Chondrocyte (in vitro differentiated cells): ENCODE results near the gene GARNL3. TPM values are rescaled to one million over a fixed set of nuclear protein-coding genes. Genes with fewer than 3 reads are reported as not detected.

ENCODE experiments used
- DNase-seq: peaks from one replicate; pipeline ENCODE4 v3.0.0; 2021; ENCODE audit warnings: mixed read lengths, low spot score
- H3K27ac Mint-ChIP-seq: one replicate; pipeline ENCODE4 v1.8.0; 2021; ENCODE audit warnings: mild to moderate bottlenecking, moderate library complexity, mixed read lengths; ENCODE audit not compliant: unreplicated experiment
- H3K27me3 Mint-ChIP-seq: 2 replicates; pipeline ENCODE4 v1.8.0; 2021; ENCODE audit warnings: low read depth, mixed read lengths
- H3K36me3 Mint-ChIP-seq: 2 replicates; pipeline ENCODE4 v1.8.0; 2021; ENCODE audit warnings: low read depth, mixed read lengths
- H3K4me1 Mint-ChIP-seq: 2 replicates; pipeline ENCODE4 v1.8.0; 2021; ENCODE audit warnings: low read depth, mild to moderate bottlenecking, mixed read lengths
- H3K4me3 Mint-ChIP-seq: one replicate; pipeline ENCODE4 v1.8.0; 2021; ENCODE audit warnings: mild to moderate bottlenecking, moderate library complexity, mixed read lengths; ENCODE audit not compliant: unreplicated experiment
- H3K9me3 Mint-ChIP-seq: 2 replicates; pipeline ENCODE4 v1.8.0; 2021; ENCODE audit warnings: low read depth, mixed read lengths
- total RNA-seq: library from RNA; stranded (reverse); gene quantifications from 3 replicates; pipeline ENCODE4 v1.2.1, GENCODE V29; 2021
- TF ChIP-seq, protein P1 (sequence below): fragments of 200-600 bp; sonication (generic); IDR thresholded peaks from 2 replicates; pipeline ENCODE4 v1.5.0; 2021; ENCODE audit warnings: antibody characterized with exemption, mild to moderate bottlenecking, moderate library complexity

GARNL3 gene
- total RNA-seq, 1 donor from 2014 or later, result 8.9 TPM

DNA sequence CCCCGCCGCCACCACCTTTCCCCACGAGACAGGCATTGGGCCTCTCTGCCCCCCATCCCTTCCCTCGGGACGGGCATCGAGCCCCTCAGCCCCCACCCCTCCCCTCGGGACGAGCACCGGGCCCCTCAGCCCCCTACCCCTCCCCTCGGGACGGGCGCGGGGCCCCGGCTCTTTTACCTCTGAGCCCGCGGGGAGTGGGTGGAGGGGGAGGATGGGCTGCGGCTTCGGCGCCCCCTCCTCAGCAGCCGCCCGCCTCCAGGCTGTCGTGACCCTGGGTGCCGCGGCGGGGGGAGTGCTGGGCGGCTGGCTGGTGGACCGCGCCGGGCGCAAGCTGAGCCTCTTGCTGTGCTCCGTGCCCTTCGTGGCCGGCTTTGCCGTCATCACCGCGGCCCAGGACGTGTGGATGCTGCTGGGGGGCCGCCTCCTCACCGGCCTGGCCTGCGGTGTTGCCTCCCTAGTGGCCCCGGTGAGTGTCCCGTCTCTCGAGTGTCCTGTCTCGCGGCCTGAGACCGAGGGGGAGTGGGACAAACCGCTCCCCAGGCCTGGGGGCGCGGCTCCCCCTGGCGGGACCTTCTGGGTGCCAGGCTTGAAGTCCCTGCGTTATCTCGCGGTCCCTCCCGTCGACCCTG lies 133.2 kb downstream of the GARNL3 start:
- DNase-seq, result peak; percentile 88
- Mint-ChIP-seq H3K27ac (peak overlapping the region; percentile 45), H3K4me3 (peak overlapping the region; percentile 72), H3K27me3 (no peaks in the 10 kb centered on the region), H3K9me3 (no peaks in the 10 kb centered on the region), H3K36me3 (no peaks in the 10 kb centered on the region), H3K4me1 (peaks cover 13% of the 10 kb centered on the region)
- TF ChIP-seq, protein P1, sequence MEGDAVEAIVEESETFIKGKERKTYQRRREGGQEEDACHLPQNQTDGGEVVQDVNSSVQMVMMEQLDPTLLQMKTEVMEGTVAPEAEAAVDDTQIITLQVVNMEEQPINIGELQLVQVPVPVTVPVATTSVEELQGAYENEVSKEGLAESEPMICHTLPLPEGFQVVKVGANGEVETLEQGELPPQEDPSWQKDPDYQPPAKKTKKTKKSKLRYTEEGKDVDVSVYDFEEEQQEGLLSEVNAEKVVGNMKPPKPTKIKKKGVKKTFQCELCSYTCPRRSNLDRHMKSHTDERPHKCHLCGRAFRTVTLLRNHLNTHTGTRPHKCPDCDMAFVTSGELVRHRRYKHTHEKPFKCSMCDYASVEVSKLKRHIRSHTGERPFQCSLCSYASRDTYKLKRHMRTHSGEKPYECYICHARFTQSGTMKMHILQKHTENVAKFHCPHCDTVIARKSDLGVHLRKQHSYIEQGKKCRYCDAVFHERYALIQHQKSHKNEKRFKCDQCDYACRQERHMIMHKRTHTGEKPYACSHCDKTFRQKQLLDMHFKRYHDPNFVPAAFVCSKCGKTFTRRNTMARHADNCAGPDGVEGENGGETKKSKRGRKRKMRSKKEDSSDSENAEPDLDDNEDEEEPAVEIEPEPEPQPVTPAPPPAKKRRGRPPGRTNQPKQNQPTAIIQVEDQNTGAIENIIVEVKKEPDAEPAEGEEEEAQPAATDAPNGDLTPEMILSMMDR, result peak; percentile 83

DNA sequence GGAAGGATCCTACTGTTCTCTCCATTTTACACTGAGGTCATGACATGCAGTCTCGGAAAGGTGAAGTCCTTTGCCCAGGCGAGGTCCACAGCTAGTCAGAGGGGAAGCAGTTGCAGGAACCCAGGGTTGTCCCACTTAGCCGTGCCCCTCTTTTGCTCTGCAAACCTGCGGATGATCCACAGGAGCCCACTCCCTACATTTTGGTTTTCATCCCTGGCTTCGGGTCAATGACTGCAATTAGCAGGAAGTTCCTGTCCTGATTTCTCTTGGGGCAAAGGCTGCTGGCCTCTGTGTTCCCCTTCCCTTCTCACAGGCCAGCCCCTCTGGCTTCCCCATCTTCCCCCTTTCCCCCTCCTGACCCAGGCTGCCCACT lies 133.7 kb downstream of the GARNL3 start:
- TF ChIP-seq, protein P1, result peak; percentile 39
- H3K27ac Mint-ChIP-seq, result peak overlapping the region; percentile 45

DNA sequence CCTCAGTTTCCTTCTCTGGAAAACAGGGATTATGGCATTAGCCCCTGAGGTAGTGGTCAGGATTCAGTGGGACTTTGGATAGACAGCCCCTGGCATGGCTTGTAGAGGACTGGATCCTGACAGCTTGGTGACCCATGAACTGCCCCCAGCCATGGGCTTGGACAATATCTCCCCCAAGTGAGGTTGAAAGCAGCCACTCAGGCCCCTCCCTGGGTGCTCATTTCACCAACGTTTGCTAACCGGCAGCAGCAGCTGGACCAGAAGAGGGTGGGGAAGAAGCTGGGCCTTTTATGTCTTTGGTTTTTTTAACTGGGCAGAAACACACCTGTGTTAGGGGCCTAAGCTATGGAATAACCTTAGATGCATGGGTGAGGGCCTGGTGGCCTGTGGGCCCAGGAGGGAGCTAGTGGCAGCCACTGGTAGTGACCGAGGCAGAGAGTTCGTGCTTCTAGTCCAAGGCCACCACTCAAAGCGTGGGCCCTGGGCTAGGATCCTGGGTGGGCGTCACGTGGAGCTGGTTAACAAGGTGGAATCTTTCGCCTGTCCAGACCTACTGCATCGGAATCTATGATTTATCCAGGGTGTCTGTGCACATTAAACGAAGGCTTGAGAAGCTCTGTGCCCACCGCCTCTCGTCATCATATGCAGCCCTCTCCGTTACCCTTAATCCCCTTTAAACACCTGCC lies 134.3 kb downstream of the GARNL3 start:
- TF ChIP-seq, protein P1, result no peak
- Mint-ChIP-seq H3K4me1 (peaks cover 13% of the 10 kb centered on the region), H3K36me3 (no peaks in the 10 kb centered on the region), H3K9me3 (no peaks in the 10 kb centered on the region), H3K27me3 (no peaks in the 10 kb centered on the region), H3K4me3 (peak overlapping the region; percentile 72), H3K27ac (no peak overlapping the region)
- DNase-seq, result no peak

More for the DNA sequence above, 133.7 kb downstream of the GARNL3 start:
- peak overlapping the region; percentile 72 for H3K4me3 Mint-ChIP-seq
- DNase-seq, result no peak
- H3K4me1 Mint-ChIP-seq, result peaks cover 13% of the 10 kb centered on the region
- no peaks in the 10 kb centered on the region for H3K27me3 Mint-ChIP-seq
- H3K9me3 Mint-ChIP-seq, result no peaks in the 10 kb centered on the region
- no peaks in the 10 kb centered on the region for H3K36me3 Mint-ChIP-seq

DNA sequence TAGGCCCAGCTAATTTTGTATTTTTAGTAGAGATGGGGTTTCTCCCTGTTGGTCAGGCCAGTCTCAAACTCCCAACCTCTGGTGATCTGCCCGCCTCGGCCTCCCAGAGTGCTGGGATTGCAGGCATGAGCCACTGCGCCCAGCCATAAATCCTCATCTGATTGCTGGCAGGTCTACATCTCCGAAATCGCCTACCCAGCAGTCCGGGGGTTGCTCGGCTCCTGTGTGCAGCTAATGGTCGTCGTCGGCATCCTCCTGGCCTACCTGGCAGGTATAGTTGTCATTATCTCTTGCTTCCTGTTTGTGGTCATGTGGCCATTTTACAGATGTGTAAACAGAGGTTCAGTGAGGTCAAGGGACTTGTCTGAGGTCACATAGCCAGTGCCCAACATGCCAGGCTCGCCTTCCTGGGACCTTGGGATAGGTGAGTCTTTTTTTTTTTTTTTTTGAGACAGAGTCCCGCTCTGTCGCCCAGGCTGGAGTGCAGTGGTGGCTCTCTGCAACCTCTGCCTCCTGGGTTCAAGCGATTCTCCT lies 135.2 kb downstream of the GARNL3 start:
- no peak overlapping the region for H3K27ac Mint-ChIP-seq
- TF ChIP-seq, protein P1, result no peak
- no peaks in the 10 kb centered on the region for H3K36me3 Mint-ChIP-seq
- H3K4me3 Mint-ChIP-seq, result no peak overlapping the region
- H3K27me3 Mint-ChIP-seq, result no peaks in the 10 kb centered on the region
- DNase-seq, result peak; percentile 74
- peaks cover 13% of the 10 kb centered on the region for H3K4me1 Mint-ChIP-seq
- no peaks in the 10 kb centered on the region for H3K9me3 Mint-ChIP-seq

DNA sequence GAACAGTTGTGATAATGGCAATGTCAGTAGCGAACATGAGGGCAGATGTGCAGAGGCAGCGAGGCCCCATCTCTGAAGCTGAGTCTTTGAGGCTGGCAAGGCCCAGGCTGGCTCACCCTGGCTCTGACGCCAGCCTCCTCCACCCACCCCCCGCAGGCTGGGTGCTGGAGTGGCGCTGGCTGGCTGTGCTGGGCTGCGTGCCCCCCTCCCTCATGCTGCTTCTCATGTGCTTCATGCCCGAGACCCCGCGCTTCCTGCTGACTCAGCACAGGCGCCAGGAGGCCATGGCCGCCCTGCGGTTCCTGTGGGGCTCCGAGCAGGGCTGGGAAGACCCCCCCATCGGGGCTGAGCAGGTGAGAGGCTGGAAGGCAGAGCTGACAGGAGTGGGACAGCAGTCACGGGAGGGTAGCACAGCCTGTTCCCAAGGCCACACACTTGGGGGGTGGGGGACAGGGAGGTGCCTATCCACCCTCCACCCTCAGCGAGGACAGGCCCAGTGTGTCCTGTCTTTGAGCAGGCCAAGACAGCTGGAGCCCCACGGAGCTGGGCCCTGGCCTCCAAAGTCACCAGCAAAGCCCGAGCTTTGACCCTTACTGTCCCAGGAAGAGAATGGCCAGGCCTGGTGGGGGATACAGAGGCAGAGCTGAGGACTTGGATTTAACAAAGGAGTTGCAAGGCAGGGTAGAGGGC lies 138.0 kb downstream of the GARNL3 start:
- Mint-ChIP-seq H3K9me3 (no peaks in the 10 kb centered on the region), H3K36me3 (peaks cover 4% of the 10 kb centered on the region), H3K27ac (no peak overlapping the region), H3K4me1 (peaks cover 6% of the 10 kb centered on the region), H3K4me3 (no peak overlapping the region), H3K27me3 (no peaks in the 10 kb centered on the region)
- peak; percentile 83 for DNase-seq
- TF ChIP-seq, protein P1, result no peak
